HepG2 (cell line): Measurements from ENCODE around the gene FBXO41. TPM values are rescaled to one million over a fixed set of nuclear protein-coding genes. Genes with fewer than 3 reads are reported as not detected.

Experiments
- FOXP1 ChIP-seq, 2 experiments: fragments of 450-650 bp in 1 of 2; IDR thresholded peaks; 2 replicates each; pipeline ENCODE4 v1.6.1; 2017 to 2018; ENCODE audit warnings: antibody characterized with exemption in 1 of 2
- MBNL3 ChIP-seq: fragments of 250-450 bp; sonication (Bioruptor Pico); conservative IDR thresholded peaks from 2 replicates; pipeline ENCODE4 v1.8.0; 2022; ENCODE audit warnings: mild to moderate bottlenecking, inconsistent platforms
- MXI1 ChIP-seq: IDR thresholded peaks from 3 replicates; pipeline ENCODE4 v1.6.1; 2012; ENCODE audit warnings: low read depth, low read length, inconsistent platforms, borderline replicate concordance
- NRL ChIP-seq: sonication (generic); formaldehyde crosslinking; IDR thresholded peaks from 2 replicates; pipeline ENCODE4 v1.5.0; 2020; ENCODE audit warnings: missing genetic modification reagents, mild to moderate bottlenecking, moderate library complexity, borderline replicate concordance
- PAXIP1 ChIP-seq: sonication (generic); formaldehyde crosslinking; conservative IDR thresholded peaks from 2 replicates; pipeline ENCODE4 v1.4.0; 2020; ENCODE audit warnings: mild to moderate bottlenecking, missing genetic modification reagents, moderate library complexity
- STAG1 ChIP-seq: sonication (generic); formaldehyde crosslinking; IDR thresholded peaks from 2 replicates; pipeline ENCODE4 v1.4.0; 2020; ENCODE audit warnings: missing genetic modification reagents
- TBP ChIP-seq: sonication (generic); formaldehyde crosslinking; IDR thresholded peaks from 2 replicates; pipeline ENCODE4 v1.5.0; 2020; ENCODE audit warnings: missing genetic modification reagents
- TEAD2 ChIP-seq: sonication (generic); formaldehyde crosslinking; IDR thresholded peaks from 2 replicates; pipeline ENCODE4 v1.9.0; 2021; ENCODE audit warnings: missing genetic modification reagents
- ZGPAT ChIP-seq: IDR thresholded peaks from 2 replicates; pipeline ENCODE4 v1.6.1; 2016; ENCODE audit warnings: mild to moderate bottlenecking
- ZNF552 ChIP-seq: sonication (generic); formaldehyde crosslinking; IDR thresholded peaks from 2 replicates; pipeline ENCODE4 v1.9.0; 2022; ENCODE audit warnings: missing genetic modification reagents, mild to moderate bottlenecking, borderline replicate concordance
- polyA plus RNA-seq, 8 experiments: library from polyadenylated mRNA; depleted of rRNA in 3 of 8; stranded (reverse) in 7 of 8; unstranded in 1 of 8; fragments of >200 nt; fragmentation: Illumina TruSeq in 4 of 8; extraction: Trizol in 4 of 8; gene quantifications; 2 replicates each; pipeline versions ENCODE4 v1.2.1 to v1.2.3, GENCODE V29; 2011 to 2016; ENCODE audit warnings: low read depth in 4 of 8, missing spikeins in 1 of 8, mixed read lengths in 1 of 8; ENCODE audit not compliant: insufficient read depth in 1 of 8
- total RNA-seq, 5 experiments: library from RNA; depleted of rRNA; stranded (reverse); fragments of >200 nt; fragmentation: Illumina TruSeq; extraction: Trizol; gene quantifications; 2 replicates each; pipeline ENCODE4 v1.2.3, GENCODE V29; 2016; ENCODE audit warnings: low read depth in 1 of 5
- TF ChIP-seq, protein P1 (sequence below), 2 experiments: sonication (generic) in 1 of 2; formaldehyde crosslinking in 1 of 2; IDR thresholded peaks; 2 replicates each; pipeline versions ENCODE4 v1.6.1 to v1.9.0; 2014 to 2022; ENCODE audit warnings: antibody characterized with exemption in 1 of 2, borderline replicate concordance in 1 of 2, inconsistent platforms in 1 of 2, low read depth in 1 of 2, missing genetic modification reagents in 1 of 2
- TF ChIP-seq, protein P2 (sequence below): sonication (generic); formaldehyde crosslinking; IDR thresholded peaks from 2 replicates; pipeline ENCODE4 v1.4.0; 2020; ENCODE audit warnings: missing genetic modification reagents, borderline replicate concordance
- TF ChIP-seq, protein P3 (sequence below): sonication (generic); formaldehyde crosslinking; IDR thresholded peaks from 2 replicates; pipeline ENCODE4 v1.4.0; 2020; ENCODE audit warnings: missing genetic modification reagents; ENCODE audit errors: not compliant biosample characterization

Gene FBXO41
- total and polyA plus RNA-seq, 2 of the 13 experiments (the other 11 are each of a cell fraction or from before 2014, with no cell fraction given), result 4.2 to 10.3 TPM

GRCh38 chr2:73212448-73213176 is 71.7 kb downstream of the FBXO41 start (continued):
- TF ChIP-seq, protein P1, sequence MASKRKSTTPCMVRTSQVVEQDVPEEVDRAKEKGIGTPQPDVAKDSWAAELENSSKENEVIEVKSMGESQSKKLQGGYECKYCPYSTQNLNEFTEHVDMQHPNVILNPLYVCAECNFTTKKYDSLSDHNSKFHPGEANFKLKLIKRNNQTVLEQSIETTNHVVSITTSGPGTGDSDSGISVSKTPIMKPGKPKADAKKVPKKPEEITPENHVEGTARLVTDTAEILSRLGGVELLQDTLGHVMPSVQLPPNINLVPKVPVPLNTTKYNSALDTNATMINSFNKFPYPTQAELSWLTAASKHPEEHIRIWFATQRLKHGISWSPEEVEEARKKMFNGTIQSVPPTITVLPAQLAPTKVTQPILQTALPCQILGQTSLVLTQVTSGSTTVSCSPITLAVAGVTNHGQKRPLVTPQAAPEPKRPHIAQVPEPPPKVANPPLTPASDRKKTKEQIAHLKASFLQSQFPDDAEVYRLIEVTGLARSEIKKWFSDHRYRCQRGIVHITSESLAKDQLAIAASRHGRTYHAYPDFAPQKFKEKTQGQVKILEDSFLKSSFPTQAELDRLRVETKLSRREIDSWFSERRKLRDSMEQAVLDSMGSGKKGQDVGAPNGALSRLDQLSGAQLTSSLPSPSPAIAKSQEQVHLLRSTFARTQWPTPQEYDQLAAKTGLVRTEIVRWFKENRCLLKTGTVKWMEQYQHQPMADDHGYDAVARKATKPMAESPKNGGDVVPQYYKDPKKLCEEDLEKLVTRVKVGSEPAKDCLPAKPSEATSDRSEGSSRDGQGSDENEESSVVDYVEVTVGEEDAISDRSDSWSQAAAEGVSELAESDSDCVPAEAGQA (IDR thresholded peaks at IDR 0.05; ENCODE audit: low read depth), result no peak
- TF ChIP-seq, protein P1 (CRISPR knock-in tag; IDR thresholded peaks at IDR 0.05; ENCODE audit: borderline replicate concordance), result no peak
- peak; percentile 21; the same call in 1 of the 2 replicates for TF ChIP-seq NRL (CRISPR knock-in tag)
- no peak for TF ChIP-seq PAXIP1 (CRISPR knock-in tag)
- no peak for TF ChIP-seq TEAD2
- TF ChIP-seq, protein P2, sequence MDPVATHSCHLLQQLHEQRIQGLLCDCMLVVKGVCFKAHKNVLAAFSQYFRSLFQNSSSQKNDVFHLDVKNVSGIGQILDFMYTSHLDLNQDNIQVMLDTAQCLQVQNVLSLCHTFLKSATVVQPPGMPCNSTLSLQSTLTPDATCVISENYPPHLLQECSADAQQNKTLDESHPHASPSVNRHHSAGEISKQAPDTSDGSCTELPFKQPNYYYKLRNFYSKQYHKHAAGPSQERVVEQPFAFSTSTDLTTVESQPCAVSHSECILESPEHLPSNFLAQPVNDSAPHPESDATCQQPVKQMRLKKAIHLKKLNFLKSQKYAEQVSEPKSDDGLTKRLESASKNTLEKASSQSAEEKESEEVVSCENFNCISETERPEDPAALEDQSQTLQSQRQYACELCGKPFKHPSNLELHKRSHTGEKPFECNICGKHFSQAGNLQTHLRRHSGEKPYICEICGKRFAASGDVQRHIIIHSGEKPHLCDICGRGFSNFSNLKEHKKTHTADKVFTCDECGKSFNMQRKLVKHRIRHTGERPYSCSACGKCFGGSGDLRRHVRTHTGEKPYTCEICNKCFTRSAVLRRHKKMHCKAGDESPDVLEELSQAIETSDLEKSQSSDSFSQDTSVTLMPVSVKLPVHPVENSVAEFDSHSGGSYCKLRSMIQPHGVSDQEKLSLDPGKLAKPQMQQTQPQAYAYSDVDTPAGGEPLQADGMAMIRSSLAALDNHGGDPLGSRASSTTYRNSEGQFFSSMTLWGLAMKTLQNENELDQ (CRISPR knock-in tag), result no peak
- TF ChIP-seq MXI1, result 0 out of 3 replicates have a peak, but pooled peaks have one; percentile 30
- TF ChIP-seq TBP (CRISPR knock-in tag), result no peak; the same call in 1 of the 2 replicates
- no peak for TF ChIP-seq FOXP1 (IDR thresholded peaks at IDR 0.05)
- no peak for TF ChIP-seq FOXP1 (CRISPR knock-in tag; IDR thresholded peaks at IDR 0.05)
- no peak for TF ChIP-seq ZNF552 (CRISPR knock-in tag)
- no peak for TF ChIP-seq MBNL3 (CRISPR knock-in tag)
- TF ChIP-seq ZGPAT, result no peak; the same call in 1 of the 2 replicates
- peak; percentile 84 for TF ChIP-seq STAG1 (CRISPR knock-in tag)
- TF ChIP-seq, protein P3, sequence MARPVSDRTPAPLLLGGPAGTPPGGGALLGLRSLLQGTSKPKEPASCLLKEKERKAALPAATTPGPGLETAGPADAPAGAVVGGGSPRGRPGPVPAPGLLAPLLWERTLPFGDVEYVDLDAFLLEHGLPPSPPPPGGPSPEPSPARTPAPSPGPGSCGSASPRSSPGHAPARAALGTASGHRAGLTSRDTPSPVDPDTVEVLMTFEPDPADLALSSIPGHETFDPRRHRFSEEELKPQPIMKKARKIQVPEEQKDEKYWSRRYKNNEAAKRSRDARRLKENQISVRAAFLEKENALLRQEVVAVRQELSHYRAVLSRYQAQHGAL, result no peak
